ENCODE results near the gene ARV1.
A peak's percentile ranks its signal among the peaks of the same experiment; 100 is the strongest.
"Not testable (repeated sequence)": the region's sequence is repeated elsewhere in the genome, so short reads cannot be mapped to it uniquely, and the experiment has no call there.

The ARV1 gene

DNA sequence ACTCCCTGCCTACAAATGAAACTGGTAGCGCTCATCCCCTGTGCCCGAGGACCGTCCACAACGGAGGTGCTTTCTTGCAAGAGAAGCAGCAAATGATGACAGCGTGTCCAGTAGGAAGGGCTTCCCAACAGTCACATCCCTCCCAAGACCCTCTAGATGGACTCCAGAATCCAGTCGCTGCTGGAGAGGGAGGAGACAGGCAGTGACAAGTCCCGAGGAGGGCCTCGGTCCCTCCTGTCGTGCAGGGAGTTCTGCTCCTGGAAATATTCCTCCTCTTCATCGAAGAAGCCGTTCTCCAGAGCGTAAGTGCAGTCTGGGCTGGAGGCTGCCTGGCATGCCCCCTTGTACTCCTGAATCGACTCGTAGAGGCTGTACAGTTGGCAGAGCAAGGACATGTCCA, 40.8 kb downstream of the ARV1 start:
- DNase-seq (ENCODE audit: low spot score), result no peak

DNA sequence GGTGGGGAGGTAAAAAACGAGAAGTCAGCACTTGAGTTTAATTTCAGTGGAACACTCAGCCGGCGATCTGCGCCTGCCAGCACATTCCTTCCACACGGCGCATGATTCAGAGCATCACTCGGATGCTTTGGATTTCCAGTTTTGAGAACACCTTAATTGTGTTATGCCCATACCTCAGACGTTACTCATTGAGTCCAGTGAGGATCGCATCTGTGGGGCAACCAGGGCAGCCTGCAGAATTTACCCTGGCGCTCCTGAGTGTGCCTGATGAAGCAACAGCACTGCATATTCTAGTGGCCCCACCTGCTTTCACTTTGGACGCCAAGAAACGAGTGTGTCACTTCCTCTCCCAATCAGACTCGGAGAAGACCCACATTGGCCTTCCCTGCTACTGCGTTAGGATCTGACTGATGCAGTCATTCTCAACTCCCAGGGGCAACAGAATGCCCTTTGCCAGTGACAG, 41.3 kb downstream of the ARV1 start:
- DNase-seq (ENCODE audit: low spot score), result no peak

DNA sequence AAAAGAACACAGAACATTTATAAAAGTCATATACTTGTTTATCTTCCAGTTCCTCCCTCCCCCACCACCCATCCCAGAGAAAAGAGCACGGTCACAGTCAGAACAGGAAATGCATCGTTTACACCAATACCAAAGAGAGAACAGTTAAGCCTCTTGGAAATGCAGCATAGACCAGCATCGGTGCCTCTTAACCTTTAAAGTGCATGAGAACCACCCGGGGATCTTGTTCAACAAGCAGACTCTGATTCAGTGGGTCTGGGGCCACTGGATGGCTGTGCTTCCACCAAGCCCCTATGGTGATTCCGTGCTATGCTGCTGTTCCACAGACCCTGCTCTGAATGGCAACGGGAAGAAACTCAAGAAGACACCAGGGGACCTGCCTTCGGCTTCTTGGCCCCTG, 41.9 kb downstream of the ARV1 start:
- DNase-seq (ENCODE audit: low spot score), result no peak

DNA sequence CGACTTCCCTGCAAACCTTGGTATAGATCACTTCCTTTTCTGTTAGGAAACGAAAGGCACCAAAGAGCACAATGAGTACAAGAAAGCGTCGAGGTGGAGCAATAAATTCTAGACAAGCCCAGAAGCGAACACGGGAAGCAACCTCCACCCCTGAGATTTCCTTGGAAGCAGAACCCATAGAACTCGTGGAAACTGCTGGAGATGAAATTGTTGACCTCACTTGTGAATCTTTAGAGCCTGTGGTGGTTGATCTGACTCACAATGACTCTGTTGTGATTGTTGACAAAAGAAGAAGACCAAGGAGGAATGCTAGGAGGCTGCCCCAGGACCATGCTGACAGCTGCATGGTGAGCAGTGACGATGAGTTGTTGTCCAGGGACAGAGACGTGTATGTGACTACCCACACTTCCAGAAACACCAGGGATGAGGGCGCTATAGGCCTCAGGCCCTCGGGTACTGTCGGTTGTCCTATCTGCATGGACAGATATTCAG, 42.7 kb downstream of the ARV1 start:
- no peak for DNase-seq (ENCODE audit: low spot score)

DNA sequence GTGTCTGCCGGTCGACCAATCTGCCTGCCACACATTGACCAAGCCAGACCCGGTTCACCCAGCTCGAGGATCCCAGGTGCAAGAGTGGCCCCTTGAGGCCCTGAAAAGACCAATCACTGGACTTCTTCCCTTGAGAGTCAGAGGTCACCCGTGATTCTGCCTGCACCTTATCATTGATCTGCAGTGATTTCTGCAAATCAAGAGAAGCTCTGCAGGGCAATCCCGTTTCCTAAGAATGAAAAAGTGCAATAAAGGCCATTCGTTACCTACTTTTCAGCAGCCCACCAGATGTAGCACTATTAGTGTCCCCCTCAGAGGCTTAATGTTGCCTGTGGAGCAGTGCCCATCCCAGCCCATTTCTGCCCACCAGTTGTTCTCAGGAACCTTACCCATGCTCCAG, 43.6 kb downstream of the ARV1 start:
- DNase-seq (ENCODE audit: low spot score), result not testable (repeated sequence)

DNA sequence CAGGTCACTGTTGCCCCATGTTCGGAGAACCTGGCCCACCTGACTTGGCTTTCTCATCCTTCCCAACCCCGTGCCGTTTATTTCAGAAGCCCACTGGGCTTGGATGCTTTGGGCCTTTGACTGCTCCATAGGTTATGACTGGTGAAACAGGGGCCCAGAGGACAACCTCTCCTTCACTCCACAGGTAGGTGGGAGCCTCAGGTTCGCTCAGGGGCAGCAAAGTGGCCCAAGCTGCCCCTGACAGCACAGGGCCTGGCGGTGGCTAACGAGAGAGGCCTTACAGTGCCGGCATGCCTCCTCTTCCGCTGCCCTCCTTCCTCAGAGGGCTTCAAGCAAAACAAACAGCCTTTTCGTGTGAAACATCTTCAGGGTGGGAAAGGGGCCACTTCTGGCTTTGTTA, 44.3 kb downstream of the ARV1 start:
- no peak for DNase-seq (ENCODE audit: low spot score)

DNA sequence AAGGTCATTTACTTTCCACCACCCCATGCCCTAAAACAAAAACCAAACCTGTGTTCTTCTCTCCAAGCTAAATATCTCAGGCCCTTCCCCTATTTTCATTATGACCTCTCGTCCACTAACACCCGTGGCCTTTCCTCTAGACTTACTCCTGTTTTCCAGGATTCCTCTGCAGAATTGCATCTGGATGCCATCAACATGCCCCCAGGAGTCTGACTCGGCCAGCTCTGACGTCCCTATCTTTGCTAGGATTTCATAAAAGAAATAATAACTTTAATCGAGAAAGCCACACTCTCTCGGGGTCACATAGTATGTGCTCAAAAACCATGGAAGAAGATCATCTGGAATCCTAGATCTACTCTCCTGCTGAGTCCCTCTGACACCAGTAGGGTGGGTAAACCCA, 47.7 kb downstream of the ARV1 start:
- no peak for DNase-seq (ENCODE audit: low spot score)

DNA sequence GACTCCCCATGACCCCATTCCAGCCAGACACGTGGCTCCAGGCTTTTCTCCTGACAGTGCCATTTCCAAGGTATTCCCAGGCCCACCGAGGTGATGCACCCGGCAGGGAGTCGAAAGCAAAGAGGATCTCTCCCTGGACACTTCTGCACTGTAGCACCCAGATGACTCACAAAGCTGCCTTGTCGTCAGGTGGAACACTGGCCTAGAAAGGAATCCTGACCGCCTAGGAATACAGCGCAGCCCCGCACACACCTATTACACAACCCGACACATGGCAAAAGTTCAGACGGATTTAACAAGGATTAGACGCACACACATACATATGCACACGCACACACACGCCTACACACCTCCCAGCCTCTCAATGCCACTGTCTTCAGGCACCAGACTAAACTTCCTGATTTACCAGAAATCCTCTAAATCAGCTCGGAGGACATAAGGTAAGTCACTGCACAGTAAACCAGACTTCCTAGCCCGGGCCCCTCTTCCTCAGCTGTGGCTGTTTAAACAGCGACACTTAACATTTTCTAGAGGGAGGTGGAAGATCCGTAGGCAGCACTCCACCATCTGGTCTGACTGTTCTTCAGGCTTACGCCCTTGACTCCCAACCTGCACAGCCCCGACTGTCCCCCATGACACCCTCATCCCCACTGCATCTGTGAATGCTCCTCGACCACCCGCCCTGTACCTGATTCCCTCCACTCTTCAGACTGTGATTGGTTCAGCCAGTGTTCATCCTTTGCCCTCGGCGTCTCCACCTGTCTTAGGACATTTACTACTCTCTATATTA, 48.4 kb downstream of the ARV1 start:
- no peak for DNase-seq (ENCODE audit: low spot score)

DNA sequence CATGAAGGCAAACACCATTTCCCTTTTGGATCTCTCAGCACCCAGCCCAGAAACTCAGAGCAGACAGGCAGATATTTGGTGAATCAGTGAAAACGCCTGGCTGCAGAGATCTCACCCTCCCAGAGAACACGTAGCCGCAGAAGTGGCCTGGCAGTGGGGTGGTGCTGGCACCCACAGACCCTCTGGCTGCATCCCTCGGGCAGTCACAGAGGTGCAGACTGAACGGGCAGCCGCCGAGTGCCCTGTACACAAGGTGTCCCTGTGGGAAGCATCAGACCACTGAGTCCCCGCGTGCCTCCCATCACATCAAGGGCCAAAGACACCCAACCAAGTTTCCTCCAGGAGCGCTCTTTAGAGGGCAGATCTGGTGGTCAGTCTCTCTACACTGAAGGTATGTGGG, 49.1 kb downstream of the ARV1 start:
- no peak for DNase-seq (ENCODE audit: low spot score)

DNA sequence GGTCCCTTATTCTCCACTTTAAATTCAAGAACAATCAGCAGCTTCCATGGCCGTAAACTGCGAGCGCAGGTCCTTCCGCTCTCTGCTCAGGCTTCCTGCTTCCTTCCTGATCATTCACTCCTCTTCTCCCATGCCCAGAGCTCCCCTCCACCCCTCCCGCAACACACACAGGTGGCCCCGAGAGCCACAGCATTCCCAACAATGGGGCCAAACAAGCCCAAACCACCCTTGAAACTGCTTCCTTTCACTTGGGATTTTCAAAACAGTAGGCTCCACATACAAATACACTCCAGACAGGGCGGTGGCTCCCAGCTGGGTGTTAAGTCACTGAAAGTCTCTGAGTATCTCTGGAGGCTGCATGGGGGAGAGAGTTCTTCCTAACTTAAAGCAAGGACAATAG, 49.8 kb downstream of the ARV1 start:
- DNase-seq (ENCODE audit: low spot score), result no peak

DNA sequence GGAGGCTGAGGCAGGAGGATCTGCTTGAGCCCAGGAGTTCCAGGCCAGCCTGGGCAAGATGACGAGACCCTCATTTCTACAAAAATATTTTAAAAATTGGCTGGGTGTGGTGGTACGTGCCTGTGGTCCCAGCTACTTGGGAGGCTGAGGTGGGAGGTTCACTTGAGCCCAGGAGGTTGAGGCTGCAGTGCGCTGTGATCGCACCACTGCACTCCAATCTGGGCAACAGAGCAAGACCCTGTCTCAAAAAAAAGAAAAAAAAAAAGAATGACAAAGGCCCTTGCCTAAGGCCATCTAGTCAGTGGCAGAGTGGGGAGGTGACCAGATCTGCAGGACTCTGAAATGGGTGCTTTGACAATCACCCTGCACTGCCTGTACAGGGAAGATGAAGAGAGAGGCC, 50.4 kb downstream of the ARV1 start:
- DNase-seq (ENCODE audit: low spot score), result not testable (repeated sequence)

DNA sequence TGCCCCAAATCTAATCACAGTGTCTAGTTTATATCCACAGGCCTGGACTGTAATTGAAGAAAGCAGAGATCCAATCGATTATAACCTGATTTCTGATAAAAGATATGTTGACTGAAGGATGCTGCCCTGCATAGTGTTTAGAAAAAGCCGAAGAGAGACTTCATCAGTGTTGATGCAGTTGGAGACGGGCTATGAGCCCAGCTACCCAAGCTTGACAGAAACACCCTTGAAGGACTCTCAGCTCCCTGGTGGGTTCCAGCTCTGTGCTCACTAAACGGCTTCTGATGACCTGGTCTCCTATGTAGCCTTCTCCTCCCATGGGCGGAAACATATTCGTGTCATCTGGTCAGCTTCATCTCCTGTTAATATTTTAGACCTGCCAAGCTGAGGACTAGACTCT, 50.9 kb downstream of the ARV1 start:
- no peak for DNase-seq (ENCODE audit: low spot score)

DNA sequence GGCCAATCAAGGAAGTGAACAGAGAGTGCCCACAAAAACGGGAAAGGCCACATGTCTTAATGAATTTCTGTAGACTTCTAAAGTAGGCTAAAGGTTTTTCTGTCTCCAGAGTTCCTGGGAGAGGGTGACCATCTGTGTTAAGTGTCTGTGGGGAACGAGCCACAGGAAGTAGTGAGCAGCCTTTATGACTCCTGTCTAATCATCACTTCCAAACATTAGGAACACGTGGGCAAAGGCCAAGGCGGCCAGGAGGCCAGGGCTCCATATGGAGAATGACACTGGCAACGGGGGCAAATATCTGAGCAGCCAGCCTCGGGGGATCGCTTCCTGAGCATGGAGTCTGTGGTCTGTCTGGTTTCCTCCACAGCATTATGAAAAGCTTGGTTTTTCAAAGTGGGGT, 54.1 kb downstream of the ARV1 start:
- no peak for DNase-seq (ENCODE audit: low spot score)

DNA sequence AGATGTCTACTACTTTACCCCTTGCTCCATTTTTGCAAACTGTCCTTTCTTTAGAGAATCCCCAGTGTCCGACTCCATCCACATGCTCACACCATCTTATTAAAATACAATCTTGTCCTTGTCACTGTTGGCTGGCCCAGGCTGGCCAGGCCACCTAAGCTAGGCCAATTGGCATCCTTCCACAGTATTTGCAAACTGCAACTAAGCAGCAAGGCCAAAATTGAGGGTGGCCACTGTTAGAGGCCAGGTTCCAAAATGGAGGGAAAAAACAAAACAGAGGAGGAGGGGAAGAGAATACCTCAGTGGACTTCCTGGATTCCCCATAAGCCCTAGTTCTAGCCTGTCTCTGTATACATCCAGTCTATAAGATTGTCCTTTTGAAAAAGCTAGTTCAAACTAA, 56.9 kb downstream of the ARV1 start:
- DNase-seq (ENCODE audit: low spot score), result no peak

DNA sequence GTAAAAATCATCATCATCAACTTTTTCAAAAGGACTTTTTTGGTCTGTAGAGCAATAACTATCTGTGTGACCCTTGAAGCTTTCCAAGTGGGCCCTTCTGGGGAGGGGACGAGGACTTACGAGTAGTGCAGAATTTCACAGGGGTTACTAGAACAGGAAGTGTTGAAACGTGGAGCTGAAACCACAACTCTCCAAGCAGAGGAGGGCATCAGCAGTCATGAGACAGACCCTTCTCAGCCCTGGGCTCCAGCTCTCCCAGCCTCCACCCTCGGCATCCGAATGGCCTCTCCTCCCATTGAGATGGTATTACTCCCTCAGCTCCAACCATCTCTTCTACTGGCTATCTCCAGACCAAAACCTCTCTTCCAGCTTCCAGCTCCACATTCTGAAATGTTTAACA, 57.5 kb downstream of the ARV1 start:
- no peak for DNase-seq (ENCODE audit: low spot score)

DNA sequence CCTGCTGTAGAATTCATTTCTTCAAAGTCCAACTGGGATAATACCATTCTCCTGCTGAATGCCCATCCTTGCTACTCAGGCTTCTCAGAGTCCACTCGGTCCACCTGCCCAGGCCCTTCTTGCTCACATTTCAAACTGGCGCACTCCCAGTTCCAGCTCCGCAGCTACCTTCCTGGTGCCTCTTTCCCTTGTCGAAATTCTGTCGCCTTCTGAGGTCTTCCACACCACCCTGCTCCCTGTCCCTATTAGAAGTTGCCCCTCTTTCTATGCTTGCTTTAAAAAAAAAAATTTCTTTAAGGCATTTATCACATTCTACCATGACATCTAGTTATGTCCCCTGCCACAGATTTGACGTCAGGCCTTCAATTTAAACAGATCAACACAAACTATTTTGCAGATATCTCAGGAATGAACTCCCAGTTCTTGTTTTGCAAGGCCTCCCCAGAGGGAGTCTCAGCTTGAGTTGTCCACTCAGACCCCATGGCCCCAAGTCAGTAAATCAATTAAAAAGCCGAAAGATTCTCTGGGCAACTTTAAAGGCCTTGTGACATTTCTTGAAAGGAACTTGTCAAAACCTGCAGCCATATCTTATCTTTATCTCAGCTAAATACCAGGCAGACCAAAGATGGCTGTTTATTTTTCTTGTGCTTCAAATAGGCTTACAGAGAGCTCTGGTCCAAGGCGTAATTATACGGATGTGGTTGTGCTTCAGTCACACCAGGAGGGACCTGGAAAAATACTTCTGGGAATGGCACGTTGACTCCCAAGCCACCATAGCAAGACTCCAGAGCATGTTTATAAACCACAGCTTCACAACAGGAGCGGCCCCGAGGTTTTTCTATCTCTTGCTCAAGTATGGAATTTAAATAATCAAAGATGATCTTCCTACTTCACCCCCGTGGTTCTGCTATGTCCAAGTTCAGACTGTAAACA, 59.0 kb downstream of the ARV1 start:
- no peak for DNase-seq (ENCODE audit: low spot score)

DNA sequence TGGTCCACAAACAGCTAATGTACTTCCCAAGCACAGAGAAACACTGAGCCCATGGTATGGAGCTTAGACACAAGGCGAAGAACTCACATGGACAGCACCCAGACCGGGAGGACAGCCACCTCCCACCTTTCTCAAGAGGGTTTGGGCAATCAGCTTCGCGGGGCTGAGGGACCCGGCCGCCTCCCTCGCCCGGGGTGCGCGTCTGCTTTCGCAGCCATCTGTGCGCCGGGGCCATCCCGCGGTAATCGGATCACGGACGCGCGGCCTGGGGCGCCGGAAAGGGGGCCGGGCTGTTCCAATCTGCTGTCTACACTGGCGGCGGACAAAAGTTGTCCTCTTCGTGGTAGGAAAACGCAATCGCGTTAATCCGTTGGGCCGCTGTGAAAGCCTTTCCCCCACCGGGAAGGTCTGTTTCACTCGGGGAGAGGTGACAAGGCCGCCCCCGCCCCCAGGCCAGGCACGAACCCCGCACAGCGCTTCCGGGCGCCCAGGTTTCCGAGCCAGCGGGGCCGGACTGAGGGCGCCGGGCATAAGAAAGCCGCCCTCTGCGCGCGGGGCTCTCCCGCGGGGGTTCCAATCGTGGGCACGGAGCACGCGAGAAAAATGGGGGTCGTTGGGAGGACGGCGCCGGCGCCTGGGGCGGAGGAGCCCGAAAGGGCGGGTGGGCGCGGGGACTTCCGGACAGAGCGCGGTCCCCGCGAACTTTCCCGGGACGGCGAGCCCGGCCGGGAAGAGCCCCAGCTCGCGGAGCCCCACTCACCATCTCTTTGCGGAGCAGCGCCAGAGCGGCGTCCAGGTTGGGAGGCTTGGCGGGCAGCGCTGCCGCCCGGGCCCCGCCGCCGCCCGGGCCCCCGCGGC, 60.5 kb downstream of the ARV1 start:
- DNase-seq (ENCODE audit: low spot score), result peak; percentile 26

DNA sequence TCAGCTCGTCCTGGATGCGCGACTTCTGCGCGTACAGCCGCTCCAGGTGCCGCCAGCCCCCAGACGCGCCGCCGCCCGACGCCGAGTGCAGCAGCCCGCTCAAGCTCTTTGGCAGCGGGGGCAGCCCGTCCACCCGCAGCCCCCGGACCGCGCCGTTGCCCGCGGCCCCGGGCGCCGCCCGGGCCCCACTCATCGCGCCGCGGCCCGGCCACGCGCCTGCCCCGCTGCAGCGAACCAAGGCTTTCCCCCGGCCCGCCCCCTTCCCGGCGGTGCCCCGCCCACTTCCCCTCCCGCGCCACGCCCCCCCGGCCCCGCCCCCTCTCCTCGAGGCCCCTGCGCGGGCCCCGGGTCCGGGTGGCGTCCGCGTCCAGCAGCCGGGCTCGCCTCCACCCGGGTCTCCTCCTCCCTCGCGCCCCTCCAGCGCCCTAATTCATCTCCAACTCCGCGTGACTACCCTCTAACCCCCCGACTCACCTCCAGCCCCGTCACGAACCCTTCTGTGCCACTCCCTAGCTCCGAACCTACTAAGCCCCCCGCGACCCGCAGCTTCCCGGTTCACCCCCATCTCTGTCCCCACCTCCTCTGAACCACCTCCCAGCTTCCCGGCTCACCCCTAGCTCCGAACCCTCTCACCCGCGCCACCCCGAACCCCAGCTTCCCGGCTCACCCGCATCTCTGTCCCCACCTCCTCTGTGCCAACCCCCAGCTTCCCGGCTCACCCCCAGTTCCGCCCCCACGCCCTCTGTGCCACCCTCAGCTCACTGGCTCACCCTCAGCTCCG, 61.3 kb downstream of the ARV1 start, which contains the start of gene FAM89A:
Gene FAM89A (minus strand): TSS at position 236 of the 781 bp plus-strand sequence. CDS start 43 bp downstream, at position 193.
- peak; percentile 24 for DNase-seq (ENCODE audit: low spot score)

DNA sequence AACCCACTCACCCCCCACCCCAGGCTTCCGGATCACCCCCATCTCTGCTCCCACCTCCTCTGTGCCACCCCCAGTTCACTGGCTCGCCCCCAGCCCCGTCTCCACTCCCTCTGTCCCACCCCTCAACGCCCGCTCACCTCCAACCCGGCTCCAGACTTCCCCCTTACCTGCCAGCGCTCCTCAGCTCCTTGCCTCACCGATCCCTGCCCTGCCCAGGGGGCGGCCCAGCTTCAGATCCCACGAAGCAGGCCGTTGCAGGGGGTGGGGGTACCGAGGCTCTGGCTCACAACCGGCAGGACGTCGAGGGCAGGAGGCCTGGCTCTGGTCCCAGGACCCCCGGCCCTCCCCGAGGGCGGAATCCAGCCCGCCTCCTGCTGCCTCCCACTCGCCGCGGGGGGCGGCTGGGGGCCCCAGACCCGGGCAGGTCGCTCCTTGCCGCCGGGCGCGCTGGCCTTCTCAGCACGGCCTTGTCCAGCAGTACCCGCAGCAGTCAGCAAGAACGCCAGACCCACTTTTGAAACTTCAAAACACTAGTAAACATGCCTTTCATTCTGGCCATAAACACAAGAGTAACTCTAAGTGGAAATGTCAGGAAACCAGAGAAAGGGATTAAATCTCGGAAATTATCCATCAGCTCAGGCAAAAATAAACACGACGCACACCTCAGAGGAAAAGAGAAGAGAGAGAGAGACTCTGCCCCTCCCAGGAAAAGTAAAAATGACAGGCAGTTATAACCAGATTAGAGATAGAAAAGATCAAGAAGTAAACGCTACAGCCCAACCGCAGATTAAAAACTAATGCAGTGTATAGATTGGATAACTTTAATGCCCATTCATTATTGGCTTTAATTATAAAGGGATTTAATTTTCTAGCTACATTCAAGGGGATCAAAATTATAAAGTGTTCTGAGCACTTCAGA, 62.2 kb downstream of the ARV1 start:
- no peak for DNase-seq (ENCODE audit: low spot score)

DNA sequence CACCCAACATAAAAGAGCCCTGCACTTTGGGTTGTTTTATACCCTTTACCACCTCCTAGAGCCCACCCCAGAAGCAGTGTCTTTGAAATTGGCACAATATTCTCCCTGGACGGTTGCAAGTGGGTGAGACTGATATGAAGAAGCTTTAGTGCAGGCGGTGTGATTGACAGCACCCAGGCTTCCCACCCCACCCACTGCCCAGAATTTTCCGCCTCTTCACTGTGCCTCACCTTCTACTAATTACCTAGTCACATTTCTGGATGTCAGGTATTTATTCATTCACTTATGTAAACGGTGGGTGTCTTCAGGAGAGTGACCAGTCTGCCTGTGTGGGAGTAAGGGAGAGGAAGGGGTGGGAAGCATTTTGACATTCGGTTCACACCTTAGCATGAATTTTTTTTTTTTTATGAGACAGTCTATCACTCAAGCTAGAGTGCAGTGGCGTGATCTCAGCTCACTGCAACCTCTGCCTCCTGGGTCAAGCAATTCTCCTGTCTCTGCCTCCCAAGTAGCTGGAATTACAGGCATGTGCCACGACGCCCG, 62.9 kb downstream of the ARV1 start:
- no peak for DNase-seq (ENCODE audit: low spot score)

Data from kidney tubule cell (primary cell).